GM19193 (cell line): ENCODE data around the gene FADS6.

Experiments
- POLR2A ChIP-seq: IDR thresholded peaks from 4 replicates; pipeline ENCODE4 v1.6.1; 2011; ENCODE audit not compliant: insufficient read depth, insufficient read length; ENCODE audit errors: extremely low read depth

The FADS6 gene

GRCh38 chr17:74855323-74855722 lies 38.1 kb downstream of the FADS6 start:
- no peak for TF ChIP-seq POLR2A

- no peak for TF ChIP-seq POLR2A
These were observed 38.6 kb downstream of the FADS6 start for GRCh38 chr17:74854792-74855191.

- no peak for TF ChIP-seq POLR2A
These were observed 39.8 kb downstream of the FADS6 start for GRCh38 chr17:74853669-74854068.

- TF ChIP-seq POLR2A: no peak
These were observed 40.4 kb downstream of the FADS6 start for GRCh38 chr17:74853048-74853397.

GRCh38 chr17:74852237-74853047 lies 41.0 kb downstream of the FADS6 start:
- peak; percentile 41 for TF ChIP-seq POLR2A

- TF ChIP-seq POLR2A: no peak
These were observed 41.7 kb downstream of the FADS6 start for GRCh38 chr17:74851612-74852236.

GRCh38 chr17:74850914-74851313 lies 42.5 kb downstream of the FADS6 start:
- TF ChIP-seq POLR2A: no peak

- TF ChIP-seq POLR2A: no peak
These were observed 43.1 kb downstream of the FADS6 start for GRCh38 chr17:74850310-74850709.

GRCh38 chr17:74848656-74849399 lies 44.6 kb downstream of the FADS6 start:
- TF ChIP-seq POLR2A: no peak

GRCh38 chr17:74846621-74847020 lies 46.8 kb downstream of the FADS6 start:
- TF ChIP-seq POLR2A: no peak

- no peak for TF ChIP-seq POLR2A
These were observed 50.1 kb downstream of the FADS6 start for GRCh38 chr17:74843352-74843627.

- TF ChIP-seq POLR2A: no peak
These were observed 50.7 kb downstream of the FADS6 start for GRCh38 chr17:74842599-74843351.

- no peak for TF ChIP-seq POLR2A
These were observed 51.3 kb downstream of the FADS6 start for GRCh38 chr17:74842146-74842598.

GRCh38 chr17:74840989-74841666 lies 52.3 kb downstream of the FADS6 start:
- TF ChIP-seq POLR2A: no peak

GRCh38 chr17:74839990-74840852 lies 53.2 kb downstream of the FADS6 start:
- TF ChIP-seq POLR2A: no peak

GRCh38 chr17:74838274-74838673 lies 55.2 kb downstream of the FADS6 start:
- TF ChIP-seq POLR2A: no peak
